BLaER1 treated with 17β-estradiol and CSF1 and Interleukin-3, amounts not matched to agents 10 nM and 100 nM (cell line): ENCODE measurements around the gene MSL3B.

Experiments used
- H3K27ac ChIP-seq, 11 experiments: shearing (Covaris generic); formaldehyde crosslinking; 2 replicates each; pipeline ENCODE4 v1.8.1; 2022
- H3K27me3 ChIP-seq, 11 experiments: shearing (Covaris generic); formaldehyde crosslinking; 2 replicates each; pipeline ENCODE4 v1.8.1; 2022
- H3K36me3 ChIP-seq, 11 experiments: shearing (Covaris generic); formaldehyde crosslinking; 2 replicates each; pipeline ENCODE4 v1.8.1; 2022
- H3K4me1 ChIP-seq, 10 experiments: shearing (Covaris generic); formaldehyde crosslinking; 2 replicates each; pipeline ENCODE4 v1.8.1; 2022
- H3K4me2 ChIP-seq, 11 experiments: shearing (Covaris generic); formaldehyde crosslinking; 2 replicates each; pipeline ENCODE4 v1.8.1; 2022
- H3K4me3 ChIP-seq, 10 experiments: shearing (Covaris generic); formaldehyde crosslinking; 2 replicates each; pipeline ENCODE4 v1.8.1; 2022
- H3K9ac ChIP-seq, 11 experiments: shearing (Covaris generic); formaldehyde crosslinking; 2 replicates each; pipeline ENCODE4 v1.8.1; 2022
- H3K9me3 ChIP-seq, 11 experiments: shearing (Covaris generic); formaldehyde crosslinking; replicated peaks in 1 of 11; 2 replicates each; pipeline ENCODE4 v1.8.1; 2022
- H4K20me1 ChIP-seq, 11 experiments: shearing (Covaris generic); formaldehyde crosslinking; 2 replicates each; pipeline ENCODE4 v1.8.1; 2022
- Cebpa-rat ChIP-seq, 11 experiments: shearing (Covaris generic); IDR thresholded peaks; 2 replicates each; pipeline ENCODE4 v1.8.1; 2022

Gene MSL3B

GRCh38 chr2:233829193-233830110, 38.7 kb downstream of the MSL3B start:
- peak overlapping the region in 2 of 11 experiments; percentile 10 to 43; a peak in 3 of 22 replicates for H3K9ac ChIP-seq
- H4K20me1 ChIP-seq, result peaks cover 0 to 17% (median 8%) of the 10 kb centered on the region in 11 experiments; a peak in 8 of 22 replicates
- peaks cover 0 to 11% (median 7%) of the 10 kb centered on the region in 11 experiments; a peak in 8 of 22 replicates for H3K9me3 ChIP-seq
- H3K4me3 ChIP-seq, result no peak overlapping the region
- H3K27me3 ChIP-seq, result no peaks in the 10 kb centered on the region
- H3K4me1 ChIP-seq, result peaks cover 7 to 66% (median 62%) of the 10 kb centered on the region in 10 experiments; a peak in 17 of 20 replicates
- H3K4me2 ChIP-seq, result peak overlapping the region in 8 of 11 experiments; percentile 57 to 91 (median 83); a peak in 15 of 22 replicates
- no peak for TF ChIP-seq Cebpa-rat (IDR thresholded peaks at IDR 0.05)
- H3K27ac ChIP-seq, result no peak overlapping the region
- H3K36me3 ChIP-seq, result peaks cover 0 to 8% (median 7%) of the 10 kb centered on the region in 11 experiments; a peak in 8 of 22 replicates

DNA sequence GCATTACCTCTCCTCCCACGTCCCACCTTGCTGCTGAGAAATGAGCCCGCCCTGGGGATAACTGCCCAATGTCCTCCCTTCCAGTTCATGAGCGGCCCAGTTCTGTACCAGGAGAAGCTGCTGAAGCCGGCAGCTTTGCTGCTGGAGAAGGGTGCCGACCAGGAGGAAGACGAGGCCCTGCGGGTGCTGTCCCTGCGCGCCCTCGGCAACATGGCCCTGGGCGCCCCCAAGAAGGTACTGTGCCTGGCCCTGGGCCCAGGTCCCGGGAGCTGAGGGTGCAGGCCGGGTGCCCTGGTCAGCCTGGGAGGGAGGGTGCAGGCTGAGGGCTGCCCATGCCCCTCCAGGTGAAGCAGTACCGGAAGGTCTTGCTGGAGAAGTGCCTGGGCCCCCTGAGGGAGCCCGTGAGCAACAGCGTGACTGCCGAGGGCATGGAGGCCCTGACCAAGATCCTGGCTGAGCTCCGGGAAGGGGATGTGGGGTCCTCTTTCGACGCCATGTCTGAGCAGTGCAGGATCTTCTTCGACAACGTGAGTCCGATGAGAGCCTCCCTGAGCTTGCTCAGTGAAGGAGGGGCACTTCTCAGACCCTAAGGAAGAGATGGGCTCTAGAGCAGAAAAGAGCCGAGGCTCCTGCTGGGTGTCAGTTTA, 39.5 kb downstream of the MSL3B start:
- H3K4me1 ChIP-seq, result peaks cover 8 to 66% (median 61%) of the 10 kb centered on the region in 10 experiments; a peak in 18 of 20 replicates
- H4K20me1 ChIP-seq, result peaks cover 0 to 9% (median under 1%) of the 10 kb centered on the region in 11 experiments; a peak in 3 of 22 replicates
- TF ChIP-seq Cebpa-rat (IDR thresholded peaks at IDR 0.05), result no peak
- no peak overlapping the region for H3K27ac ChIP-seq
- H3K4me3 ChIP-seq, result no peak overlapping the region
- peaks cover 0 to under 1% (median 0%) of the 10 kb centered on the region in 11 experiments; a peak in 3 of 22 replicates for H3K36me3 ChIP-seq
- H3K27me3 ChIP-seq, result no peaks in the 10 kb centered on the region
- no peak overlapping the region for H3K9ac ChIP-seq
- peaks cover 0 to 11% (median 7%) of the 10 kb centered on the region in 11 experiments; a peak in 8 of 22 replicates for H3K9me3 ChIP-seq
- peak overlapping the region in 8 of 11 experiments; percentile 57 to 91 (median 83); a peak in 15 of 22 replicates for H3K4me2 ChIP-seq

DNA sequence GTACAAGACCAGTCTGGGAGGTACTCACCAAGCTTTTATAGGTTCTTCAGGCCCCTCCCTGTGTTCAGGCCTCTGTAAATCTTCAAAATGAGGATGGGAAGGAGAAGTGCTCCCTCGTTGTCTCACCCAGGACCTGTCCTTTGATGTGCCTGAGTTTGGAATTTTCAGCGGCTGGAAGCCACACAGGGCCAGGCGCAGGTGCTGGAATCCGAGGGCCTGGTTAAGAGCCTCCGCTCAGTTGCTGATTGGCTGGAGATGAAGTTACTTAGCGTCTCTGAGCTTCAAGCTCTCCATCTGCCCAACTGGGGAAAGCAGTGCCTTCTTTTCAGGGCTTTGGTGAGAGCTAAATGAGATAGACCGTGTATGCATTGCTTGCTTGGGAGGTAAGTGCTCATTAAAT, 43.8 kb downstream of the MSL3B start:
- Histone ChIP-seq H3K4me1 (peaks cover 14 to 42% (median 33%) of the 10 kb centered on the region in 10 experiments), H3K4me2 (peak overlapping the region in 6 of 11 experiments; percentile 51 to 68 (median 64); a peak in 6 of 22 replicates), H3K9me3 (peaks cover 0 to 11% (median 7%) of the 10 kb centered on the region in 11 experiments; a peak in 8 of 22 replicates), H4K20me1 (no peaks in the 10 kb centered on the region), H3K36me3 (no peaks in the 10 kb centered on the region), H3K27me3 (no peaks in the 10 kb centered on the region), H3K9ac (no peak overlapping the region), H3K4me3 (no peak overlapping the region), H3K27ac (no peak overlapping the region)
- TF ChIP-seq Cebpa-rat (IDR thresholded peaks at IDR 0.05), result no peak

- Histone ChIP-seq H3K4me3 (no peak overlapping the region), H3K4me2 (peak overlapping the region in 10 of 11 experiments; percentile 1 to 69 (median 64); a peak in 18 of 22 replicates), H3K27ac (no peak overlapping the region), H3K27me3 (no peaks in the 10 kb centered on the region), H3K4me1 (peaks cover 14 to 35% (median 27%) of the 10 kb centered on the region in 10 experiments), H3K9me3 (peaks cover 0 to 11% (median 7%) of the 10 kb centered on the region in 11 experiments; a peak in 8 of 22 replicates), H3K36me3 (no peaks in the 10 kb centered on the region), H3K9ac (0 out of 22 replicates have a peak overlapping the region, but pooled peaks of 1 of the 11 experiments have one; percentile 12), H4K20me1 (no peaks in the 10 kb centered on the region)
- TF ChIP-seq Cebpa-rat (IDR thresholded peaks at IDR 0.05), result no peak
Measured at GRCh38 chr2:233823731-233824121, 44.5 kb downstream of the MSL3B start.

GRCh38 chr2:233822781-233823730, 45.1 kb downstream of the MSL3B start:
- Histone ChIP-seq H3K9ac (0 out of 22 replicates have a peak overlapping the region, but pooled peaks of 1 of the 11 experiments have one; percentile 12), H3K36me3 (no peaks in the 10 kb centered on the region), H3K27me3 (no peaks in the 10 kb centered on the region), H3K4me1 (peaks cover 14 to 33% (median 23%) of the 10 kb centered on the region in 10 experiments), H3K4me2 (peak overlapping the region; percentile 33 to 69 (median 63); a peak in 21 of 22 replicates), H3K27ac (no peak overlapping the region), H3K9me3 (peaks cover 0 to 11% (median 7%) of the 10 kb centered on the region in 11 experiments; a peak in 8 of 22 replicates), H4K20me1 (no peaks in the 10 kb centered on the region), H3K4me3 (no peak overlapping the region)
- TF ChIP-seq Cebpa-rat (IDR thresholded peaks at IDR 0.05), result no peak; a peak in 1 of 22 replicates

DNA sequence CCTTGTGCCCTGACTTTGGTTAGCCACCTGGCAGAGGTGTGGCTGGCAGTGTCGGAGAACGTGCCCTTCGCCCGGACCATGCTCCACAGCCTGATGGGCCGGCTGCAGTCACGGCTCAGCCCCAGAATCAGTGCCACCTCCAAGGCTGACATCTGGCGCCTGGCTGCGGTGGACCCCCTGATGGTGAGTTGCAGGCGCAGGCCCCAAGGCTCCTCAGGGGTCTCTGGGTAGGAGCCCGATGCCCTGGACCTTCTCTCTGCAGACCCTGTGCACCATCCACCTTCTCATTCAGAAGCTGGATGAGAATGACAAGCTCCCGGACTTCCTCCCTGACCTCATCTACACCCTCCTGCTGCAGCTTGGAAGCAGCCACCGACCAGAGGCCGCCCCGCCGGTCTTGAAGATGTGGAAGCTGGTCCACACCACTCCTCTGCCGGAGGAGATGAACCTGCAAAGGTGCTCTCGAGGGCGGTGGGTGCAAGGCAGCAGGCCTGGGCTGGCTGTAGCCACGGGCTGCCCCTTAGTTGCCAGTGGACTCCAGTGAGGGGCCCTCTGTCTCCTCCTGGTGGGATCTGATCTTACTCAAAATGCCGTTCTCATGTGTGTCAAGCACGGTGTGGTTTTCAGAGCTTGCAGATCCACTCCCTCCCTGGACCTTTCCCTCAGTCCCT, 46.0 kb downstream of the MSL3B start:
- no peak overlapping the region for H3K9ac ChIP-seq

GRCh38 chr2:233821709-233822100, 46.5 kb downstream of the MSL3B start:
- Histone ChIP-seq H3K4me2 (no peak overlapping the region), H3K36me3 (no peaks in the 10 kb centered on the region), H3K27me3 (no peaks in the 10 kb centered on the region), H3K9ac (no peak overlapping the region), H4K20me1 (no peaks in the 10 kb centered on the region; a peak in 1 of 22 replicates), H3K27ac (no peak overlapping the region), H3K4me3 (no peak overlapping the region), H3K4me1 (peaks cover 19 to 46% (median 36%) of the 10 kb centered on the region in 10 experiments), H3K9me3 (peaks cover 0 to 7% (median 6%) of the 10 kb centered on the region in 11 experiments; a peak in 8 of 22 replicates)
- no peak for TF ChIP-seq Cebpa-rat (IDR thresholded peaks at IDR 0.05)

More for the DNA sequence above, 46.0 kb downstream of the MSL3B start:
- no peak overlapping the region for H3K27ac ChIP-seq
- peak overlapping the region in 6 of 11 experiments; percentile 15 to 69 (median 59); a peak in 10 of 22 replicates for H3K4me2 ChIP-seq
- H3K4me1 ChIP-seq, result peaks cover 19 to 41% (median 31%) of the 10 kb centered on the region in 10 experiments
- no peaks in the 10 kb centered on the region for H4K20me1 ChIP-seq
- H3K4me3 ChIP-seq, result no peak overlapping the region
- H3K27me3 ChIP-seq, result no peaks in the 10 kb centered on the region
- TF ChIP-seq Cebpa-rat (IDR thresholded peaks at IDR 0.05), result no peak
- no peaks in the 10 kb centered on the region for H3K36me3 ChIP-seq
- H3K9me3 ChIP-seq, result peaks cover 0 to 10% (median 7%) of the 10 kb centered on the region in 11 experiments; a peak in 8 of 22 replicates
